Measurements from ENCODE around the gene DCANP1.

Gene DCANP1

DNA sequence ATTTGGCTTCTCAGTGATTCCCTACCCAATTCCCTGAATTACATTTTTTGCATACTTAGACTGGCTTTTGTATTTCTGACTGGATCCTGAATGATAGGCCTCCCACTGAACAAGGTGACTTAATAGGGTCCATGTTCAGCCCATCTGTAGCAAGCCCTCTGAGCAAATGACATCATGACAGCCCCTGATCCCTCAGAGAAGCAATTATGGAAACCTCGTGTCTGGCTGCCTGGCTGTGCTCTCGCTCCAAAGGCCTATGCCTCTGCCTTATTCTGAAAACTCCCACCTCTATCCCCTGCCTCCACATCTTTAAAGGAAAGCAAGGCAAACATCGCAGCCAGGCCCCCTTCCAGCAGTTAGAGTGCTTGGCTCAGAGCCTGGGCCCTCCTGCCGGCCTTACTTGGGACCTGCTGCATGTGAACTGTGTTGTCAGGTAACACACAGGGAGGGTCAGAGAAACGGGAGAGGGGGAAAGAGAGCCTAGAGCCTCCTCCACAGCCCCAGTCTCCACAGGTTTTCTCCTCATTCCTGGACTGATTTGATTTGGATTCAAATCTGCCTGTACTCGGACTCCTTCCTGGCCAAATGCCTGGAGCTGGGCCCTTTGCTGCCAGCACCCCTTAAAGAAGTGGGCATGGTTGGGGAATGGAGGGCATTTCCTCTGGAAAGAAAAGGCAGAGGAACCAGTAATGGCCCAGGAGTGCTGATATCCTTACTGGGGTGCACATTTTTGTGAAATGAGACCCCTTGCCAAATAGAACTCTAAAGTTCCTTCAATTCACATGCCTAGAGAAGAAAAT, 3.8 kb downstream of the DCANP1 start:
- no peak for TF ChIP-seq ZFX (IDR thresholded peaks at IDR 0.05; ENCODE audit: borderline replicate concordance)
- TF ChIP-seq, protein P1, sequence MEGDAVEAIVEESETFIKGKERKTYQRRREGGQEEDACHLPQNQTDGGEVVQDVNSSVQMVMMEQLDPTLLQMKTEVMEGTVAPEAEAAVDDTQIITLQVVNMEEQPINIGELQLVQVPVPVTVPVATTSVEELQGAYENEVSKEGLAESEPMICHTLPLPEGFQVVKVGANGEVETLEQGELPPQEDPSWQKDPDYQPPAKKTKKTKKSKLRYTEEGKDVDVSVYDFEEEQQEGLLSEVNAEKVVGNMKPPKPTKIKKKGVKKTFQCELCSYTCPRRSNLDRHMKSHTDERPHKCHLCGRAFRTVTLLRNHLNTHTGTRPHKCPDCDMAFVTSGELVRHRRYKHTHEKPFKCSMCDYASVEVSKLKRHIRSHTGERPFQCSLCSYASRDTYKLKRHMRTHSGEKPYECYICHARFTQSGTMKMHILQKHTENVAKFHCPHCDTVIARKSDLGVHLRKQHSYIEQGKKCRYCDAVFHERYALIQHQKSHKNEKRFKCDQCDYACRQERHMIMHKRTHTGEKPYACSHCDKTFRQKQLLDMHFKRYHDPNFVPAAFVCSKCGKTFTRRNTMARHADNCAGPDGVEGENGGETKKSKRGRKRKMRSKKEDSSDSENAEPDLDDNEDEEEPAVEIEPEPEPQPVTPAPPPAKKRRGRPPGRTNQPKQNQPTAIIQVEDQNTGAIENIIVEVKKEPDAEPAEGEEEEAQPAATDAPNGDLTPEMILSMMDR (IDR thresholded peaks at IDR 0.05) = no peak

DNA sequence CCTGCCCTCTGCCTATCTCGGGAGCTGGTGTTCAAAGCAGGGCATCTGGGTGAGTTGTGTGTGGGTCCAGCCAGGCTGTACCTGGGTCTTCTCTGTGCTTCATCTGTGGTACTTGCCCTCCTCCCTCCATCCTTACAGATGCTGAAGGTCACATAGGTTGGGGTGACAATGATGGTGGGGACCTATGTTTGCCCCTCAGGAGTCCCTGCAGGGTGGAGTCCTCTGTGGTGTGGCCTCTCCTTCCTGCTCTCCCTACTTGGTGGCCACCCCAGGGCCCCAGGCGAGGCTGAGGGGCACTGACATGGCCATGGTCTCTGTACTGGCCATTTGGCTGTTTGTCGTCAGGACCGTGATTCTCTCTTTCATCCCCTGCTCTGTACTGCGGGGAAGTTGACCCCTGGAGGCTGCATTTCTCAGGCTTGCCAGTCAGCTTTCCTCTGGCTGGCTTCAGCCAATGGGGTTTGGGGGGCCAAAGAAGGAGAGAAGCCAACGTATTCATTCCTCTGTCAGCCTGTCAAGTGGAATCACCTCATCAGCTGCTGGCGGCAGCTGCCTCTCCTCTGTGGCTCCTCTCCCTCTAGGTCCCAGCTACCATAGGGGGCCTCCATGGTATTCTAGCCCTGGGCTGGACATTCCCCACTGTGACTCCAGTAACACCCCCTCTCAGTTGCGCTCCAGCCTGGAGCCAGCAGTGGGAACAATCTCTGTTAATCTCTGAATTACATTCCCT, 4.6 kb downstream of the DCANP1 start:
- H3K27ac ChIP-seq = no peak overlapping the region
- TF ChIP-seq ZFX (IDR thresholded peaks at IDR 0.05; ENCODE audit: borderline replicate concordance) = no peak
- TF ChIP-seq, protein P1 (IDR thresholded peaks at IDR 0.05) = no peak

More for the DNA sequence above, 3.8 kb downstream of the DCANP1 start:
- no peak overlapping the region for H3K27ac ChIP-seq

DNA sequence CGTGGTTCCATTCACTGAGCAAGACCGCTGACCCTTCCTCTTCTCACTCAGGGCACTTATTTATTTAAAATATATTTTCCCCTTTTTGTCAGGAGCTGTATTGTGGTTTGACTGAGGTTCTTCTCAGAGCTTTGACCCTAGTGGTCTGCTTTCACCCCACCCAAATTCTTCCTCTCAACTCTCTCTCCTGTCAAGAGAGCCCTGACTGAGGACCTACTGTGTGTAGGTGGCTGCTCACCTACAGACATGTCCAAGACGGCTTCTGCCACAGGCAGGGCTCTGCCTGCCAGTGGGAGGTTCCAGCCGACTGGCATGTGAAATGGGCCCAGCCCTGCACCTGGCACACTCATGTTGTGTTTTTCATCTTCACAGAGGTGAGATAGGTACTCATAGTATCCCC, 5.2 kb downstream of the DCANP1 start:
- no peak for TF ChIP-seq ZFX (IDR thresholded peaks at IDR 0.05; ENCODE audit: borderline replicate concordance)
- TF ChIP-seq, protein P1 (IDR thresholded peaks at IDR 0.05) = no peak
- no peak overlapping the region for H3K27ac ChIP-seq

DNA sequence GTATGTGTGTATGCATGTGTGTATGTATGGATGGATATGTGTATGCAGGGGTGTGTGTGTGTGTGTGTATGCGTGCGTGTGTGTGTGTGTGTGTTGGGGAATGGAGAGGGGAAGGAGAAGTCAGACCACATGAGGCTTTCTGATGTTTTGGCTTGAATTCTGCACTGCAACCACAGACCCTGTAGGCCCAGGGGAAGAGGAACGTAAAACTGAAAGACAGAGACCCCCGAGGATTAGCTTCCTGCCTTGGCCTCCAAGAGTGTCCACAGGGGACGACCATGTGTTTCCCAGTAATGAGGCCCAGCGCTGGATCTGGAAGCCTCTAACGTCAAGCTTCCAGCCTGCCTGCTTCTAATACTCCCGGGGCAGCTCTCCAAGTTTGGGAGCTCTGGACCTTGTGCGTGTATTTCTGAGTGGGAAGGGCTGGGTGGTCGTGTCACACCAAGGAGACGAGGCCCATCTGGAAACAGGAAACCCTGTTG, 5.8 kb downstream of the DCANP1 start:
- TF ChIP-seq, protein P1 (IDR thresholded peaks at IDR 0.05) = no peak
- TF ChIP-seq ZFX (IDR thresholded peaks at IDR 0.05; ENCODE audit: borderline replicate concordance) = no peak
- no peak overlapping the region for H3K27ac ChIP-seq

DNA sequence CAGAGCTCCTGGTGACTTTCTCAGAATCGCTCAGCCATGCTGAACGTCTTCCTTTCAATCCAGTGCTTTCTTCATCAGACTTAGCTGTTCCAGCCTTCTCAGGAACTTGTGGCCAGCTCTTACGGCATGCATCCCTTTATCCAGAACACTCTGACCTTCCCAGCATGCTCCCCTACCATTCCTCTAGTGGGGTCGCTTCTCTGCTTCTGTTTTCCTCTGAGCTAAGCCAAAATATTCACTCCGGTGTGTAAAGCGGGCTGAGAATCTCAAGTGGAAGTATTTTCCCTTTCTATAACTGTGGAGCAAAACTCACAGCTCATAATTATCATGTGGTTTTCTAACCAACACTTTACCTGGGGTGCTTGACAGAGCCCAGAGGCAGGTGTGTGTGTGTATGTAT, 6.2 kb downstream of the DCANP1 start:
- TF ChIP-seq ZFX (IDR thresholded peaks at IDR 0.05; ENCODE audit: borderline replicate concordance) = no peak
- TF ChIP-seq, protein P1 (IDR thresholded peaks at IDR 0.05) = no peak
- H3K27ac ChIP-seq = no peak overlapping the region

DNA sequence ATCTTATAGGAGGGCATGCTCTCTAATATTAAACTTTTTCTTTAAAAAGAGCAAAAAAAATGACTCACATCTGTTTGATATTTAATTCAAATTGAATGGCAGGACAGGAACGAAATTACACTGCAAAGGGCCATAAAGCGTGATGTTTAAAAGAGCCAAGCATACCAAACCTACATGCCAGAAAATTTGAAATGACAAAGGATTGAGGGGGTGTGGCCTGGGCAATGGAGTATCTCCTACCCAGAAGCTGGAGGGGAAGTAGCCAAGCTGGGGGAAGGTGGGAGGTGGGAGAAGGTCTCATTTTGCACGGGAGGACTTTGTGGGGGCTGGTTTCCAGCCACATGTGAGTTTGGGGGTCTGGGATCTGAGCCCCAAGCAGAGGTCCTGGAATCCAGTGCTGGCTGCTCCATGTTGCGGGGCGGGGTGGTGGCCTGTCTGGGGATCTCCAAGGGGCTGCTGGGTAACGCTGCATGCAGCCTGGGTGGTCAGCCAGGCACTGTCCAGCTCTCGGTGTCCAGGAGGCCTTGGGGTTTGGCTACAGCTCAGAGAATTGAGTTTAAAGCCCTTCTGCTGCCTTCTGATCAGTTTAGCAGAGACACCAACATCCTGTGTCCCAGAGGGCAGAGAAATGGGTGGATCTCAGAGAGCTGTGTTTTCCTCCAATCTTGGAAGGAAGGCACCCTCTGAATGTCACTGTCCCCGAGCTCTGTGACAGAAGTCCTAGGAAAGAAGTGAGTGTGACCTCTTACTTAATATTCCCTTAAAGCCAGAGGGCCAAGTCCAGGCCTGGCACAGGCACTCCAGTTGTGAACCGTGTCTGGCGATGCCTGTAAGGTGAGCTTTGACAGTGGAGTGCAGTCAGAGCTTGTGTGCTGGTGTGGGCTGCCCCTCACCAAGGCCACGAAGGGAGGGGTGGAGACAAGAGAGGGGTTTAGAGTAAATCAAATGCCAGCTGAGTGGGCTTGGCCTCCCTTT, 7.6 kb downstream of the DCANP1 start:
- TF ChIP-seq, protein P1 (IDR thresholded peaks at IDR 0.05) = no peak
- no peak for TF ChIP-seq ZFX (IDR thresholded peaks at IDR 0.05; ENCODE audit: borderline replicate concordance)
- H3K27ac ChIP-seq = no peak overlapping the region

All from 22Rv1 (cell line).